T-helper 1 cell treated with Interleukin-12 subunit alpha and Interleukin-12 subunit beta and Interleukin-4 antibody, amounts not matched to agents 30 ng/mL and 1 ng/mL, for 36 hours (primary cell): Measurements from ENCODE around the gene NR1H3. TPM values are rescaled to one million over a fixed set of nuclear protein-coding genes. Genes with fewer than 3 reads are reported as not detected.
"Not testable (repeated sequence)": the region's sequence is repeated elsewhere in the genome, so short reads cannot be mapped to it uniquely, and the experiment has no call there.

Source experiments
- intact Hi-C: fragments of 100-400 bp; cut with micrococcal nuclease; formaldehyde crosslinking; loops from one replicate; pipeline ENCODE4 v1.15.1; 2024
- total RNA-seq: library from RNA; stranded (reverse); gene quantifications from 2 replicates; pipeline ENCODE4 v1.2.3, GENCODE V29; 2022

Gene NR1H3
- total RNA-seq, 1 donor from 2014 or later = 9.0 TPM

DNA sequence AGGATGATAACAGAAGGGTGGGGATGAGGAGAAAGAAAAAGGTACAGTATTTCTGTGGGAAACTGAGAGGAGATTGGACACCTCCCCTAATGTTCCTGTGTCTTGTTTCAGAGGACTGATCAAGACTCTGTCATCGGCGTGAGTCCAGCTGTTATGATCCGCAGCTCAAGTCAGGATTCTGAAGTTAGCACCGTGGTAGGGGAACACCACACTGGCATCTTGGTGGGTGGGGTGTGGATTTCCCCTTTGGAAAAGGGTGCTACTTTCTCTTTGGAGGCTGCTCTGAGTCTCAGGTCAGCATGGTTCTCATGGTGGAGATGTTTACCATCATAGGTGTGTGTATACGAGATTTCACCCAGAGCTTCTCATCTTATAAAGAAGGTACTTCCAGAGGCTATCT is 37.6 kb downstream of the NR1H3 start:
- intact Hi-C loops = no loop called here

DNA sequence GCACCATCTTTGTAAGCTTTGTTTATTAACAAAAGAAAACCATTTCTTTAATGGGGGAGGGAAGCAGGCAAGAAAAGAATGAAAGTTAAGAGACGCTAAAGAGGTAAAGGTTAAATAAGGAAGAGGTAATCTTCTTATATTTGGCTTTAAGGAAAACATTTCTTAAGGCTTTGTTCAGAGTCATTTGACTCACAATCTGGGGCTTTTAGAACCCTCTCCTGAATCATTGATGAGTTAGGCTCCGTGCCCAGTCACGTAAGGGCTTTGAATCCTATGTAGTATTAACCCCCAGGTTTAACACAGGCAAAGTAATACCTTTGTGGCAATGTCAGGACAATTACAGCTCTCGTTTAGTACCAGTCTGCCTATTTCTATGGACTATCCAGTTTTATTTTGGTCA is 38.2 kb downstream of the NR1H3 start:
- intact Hi-C loops = no loop called here

DNA sequence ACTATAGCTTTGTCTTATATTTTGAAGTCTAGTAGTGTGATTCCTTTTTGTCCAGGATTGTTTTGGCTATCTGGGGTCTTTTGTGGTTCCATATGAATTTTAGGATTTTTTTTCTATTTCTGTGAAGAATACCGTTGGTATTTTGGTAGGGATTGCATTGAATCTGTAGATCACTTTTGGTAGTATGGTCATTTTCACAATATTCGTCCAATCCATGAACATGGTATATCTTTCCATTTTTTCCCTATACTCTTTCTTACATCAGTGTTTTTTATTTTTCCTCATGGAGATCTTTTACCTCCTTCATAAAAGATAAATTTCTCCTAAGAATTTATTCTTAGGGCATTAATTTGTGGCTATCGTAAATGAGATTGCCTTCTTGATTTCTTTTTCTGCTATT is 41.3 kb downstream of the NR1H3 start:
- intact Hi-C loops = no loop called here

GRCh38 chr11:47302853-47303252 is 45.1 kb downstream of the NR1H3 start:
- intact Hi-C loops = no loop called here

DNA sequence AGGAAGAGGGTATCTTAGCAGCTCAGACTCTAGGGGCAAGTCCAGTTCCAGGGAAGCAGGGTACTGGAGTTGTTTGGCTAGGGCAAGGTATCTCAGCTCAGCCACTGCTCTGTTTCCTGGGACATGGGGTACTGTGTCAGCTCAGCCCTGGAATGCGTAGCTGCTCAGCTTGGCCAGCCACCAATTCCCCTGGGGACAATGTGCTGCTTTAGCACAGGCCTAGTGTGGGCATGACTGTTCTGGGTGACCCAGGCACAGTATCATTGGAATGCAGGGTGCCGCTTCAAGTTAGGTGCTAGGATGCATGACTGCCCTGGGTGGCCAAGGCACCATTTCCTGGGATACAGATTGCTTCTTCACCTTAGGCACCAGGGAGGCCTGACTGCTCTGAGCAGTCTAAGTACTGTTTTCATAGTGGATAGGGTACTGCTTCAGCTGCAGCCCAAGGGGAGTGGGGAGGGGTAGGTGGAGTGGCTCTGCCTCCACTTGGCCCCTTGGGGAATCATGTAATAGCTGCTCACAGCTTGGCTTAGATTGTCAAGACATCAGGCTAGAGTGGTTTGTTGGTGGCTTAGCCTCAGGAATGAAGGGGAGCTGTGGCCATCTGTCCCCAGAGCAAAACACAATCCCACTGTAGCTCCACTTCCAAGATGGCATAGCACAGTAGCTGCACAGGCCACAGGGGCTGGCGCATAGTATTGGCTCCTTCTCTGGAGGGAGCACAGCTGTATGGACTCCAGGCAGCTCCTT is 48.1 kb downstream of the NR1H3 start:
- intact Hi-C loops = no loop called here

DNA sequence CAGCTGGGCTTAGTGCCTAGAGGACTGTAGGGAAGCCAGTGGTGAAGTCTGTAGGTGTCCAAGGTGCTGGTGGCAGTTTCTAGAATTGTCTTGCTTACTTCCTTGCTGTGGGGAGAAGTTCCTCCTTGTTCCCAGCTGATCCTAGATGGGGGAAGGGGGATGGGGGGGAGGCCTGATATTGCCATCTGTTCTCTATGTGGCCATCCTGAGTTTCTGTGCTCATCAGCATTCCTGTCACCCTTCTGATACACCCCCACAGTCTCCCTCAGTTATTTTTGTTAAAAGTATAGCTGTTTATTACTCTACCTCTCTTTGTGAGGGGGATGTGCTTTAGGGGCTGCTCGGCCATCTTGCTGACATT is 48.7 kb downstream of the NR1H3 start:
- intact Hi-C loops = no loop called here

GRCh38 chr11:47308050-47308823 is 50.4 kb downstream of the NR1H3 start:
- intact Hi-C loops = no loop called here

DNA sequence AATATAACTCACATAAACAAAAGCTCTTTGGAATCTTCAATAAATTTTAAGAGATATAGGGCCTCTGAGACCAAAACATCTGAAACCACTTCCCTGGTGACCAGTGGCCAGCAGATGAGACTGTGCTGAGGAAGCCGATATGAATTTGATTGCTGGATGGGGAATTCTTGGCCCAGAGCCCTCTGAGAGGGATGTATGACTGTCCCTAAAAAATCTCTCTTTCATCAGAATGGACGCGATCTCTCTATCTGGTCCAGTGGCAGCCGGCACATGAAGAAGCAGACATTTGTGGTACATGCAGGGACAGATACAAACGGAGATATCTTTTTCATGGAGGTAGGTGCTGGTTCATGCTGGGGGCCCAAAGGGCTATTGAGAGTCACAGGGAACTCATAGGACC is 57.2 kb downstream of the NR1H3 start:
- intact Hi-C loops = no loop called here

DNA sequence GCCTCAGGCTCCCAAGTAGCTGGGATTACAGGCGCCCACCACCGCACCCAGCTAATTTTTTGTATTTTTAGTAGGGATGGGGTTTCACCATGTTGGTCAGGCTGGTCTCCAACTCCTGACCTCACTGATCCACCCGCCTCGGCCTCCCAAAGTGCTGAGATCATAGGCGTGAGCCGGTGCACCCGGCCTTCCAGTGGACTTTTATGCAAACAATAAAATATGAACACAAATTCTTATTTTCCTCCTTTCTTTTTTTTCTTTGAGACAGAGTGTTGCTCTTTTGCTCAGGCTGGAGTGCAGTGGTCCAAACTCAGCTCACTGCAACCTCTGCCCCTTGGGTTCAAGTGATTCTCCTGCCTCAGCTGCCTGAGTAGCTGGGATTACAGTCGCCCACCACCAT is 58.7 kb downstream of the NR1H3 start:
- intact Hi-C loops = not testable (repeated sequence)

GRCh38 chr11:47317064-47317828 is 59.5 kb downstream of the NR1H3 start:
- intact Hi-C loops = no loop called here

GRCh38 chr11:47318166-47318565 is 60.4 kb downstream of the NR1H3 start:
- intact Hi-C loops = no loop called here

Other genes with a start within 250 kb of the NR1H3 start
- gene ARFGAP2, start 81.1 kb upstream of the NR1H3 start, total RNA-seq = 115 and 116 TPM in 2 replicates
- 2.9 and 3.4 TPM in 2 replicates for gene PACSIN3, start 71.6 kb upstream of the NR1H3 start, total RNA-seq
- gene DDB2, start 43.0 kb upstream of the NR1H3 start, total RNA-seq = 107 and 121 TPM in 2 replicates
- gene ACP2, start 9.2 kb upstream of the NR1H3 start, total RNA-seq = 41.7 and 45.3 TPM in 2 replicates
- gene MADD, start 12.1 kb downstream of the NR1H3 start, total RNA-seq = 82.5 and 88.1 TPM in 2 replicates
- not detected in 2 replicates for gene MYBPC3, start 94.7 kb downstream of the NR1H3 start, total RNA-seq
- 0.15 TPM in 1 of 2 replicates, not detected in the other for gene SPI1, start 120.6 kb downstream of the NR1H3 start, total RNA-seq
- 26.3 and 31.0 TPM in 2 replicates for gene SLC39A13, start 150.6 kb downstream of the NR1H3 start, total RNA-seq
- 159 and 168 TPM in 2 replicates for gene PSMC3, start 168.4 kb downstream of the NR1H3 start, total RNA-seq
- gene RAPSN, start 191.1 kb downstream of the NR1H3 start, total RNA-seq = 0.71 and 1.4 TPM in 2 replicates